Testis (tissue), 3 donors: ENCODE data around the gene BCL11B. TPM values are rescaled to one million over a fixed set of nuclear protein-coding genes. Genes with fewer than 3 reads are reported as not detected.

Source experiments
- DNase-seq: peaks from one replicate; pipeline ENCODE4 v3.0.0-alpha.2; 2019
- H3K27ac ChIP-seq, 2 donors: fragments of 200-600 bp; sonication (generic); one replicate each; pipeline ENCODE4 v1.5.1; 2019
- H3K27me3 ChIP-seq: fragments of 200-600 bp; sonication (generic); one replicate; pipeline ENCODE4 v1.5.1; 2019
- H3K36me3 ChIP-seq: fragments of 200-600 bp; sonication (generic); one replicate; pipeline ENCODE4 v1.5.1; 2017; ENCODE audit warnings: low read depth; ENCODE audit errors: missing control alignments
- H3K4me1 ChIP-seq: fragments of 200-600 bp; sonication (generic); one replicate; pipeline ENCODE4 v1.5.1; 2019
- H3K4me3 ChIP-seq, 2 donors: fragments of 200-600 bp; sonication (generic); one replicate each; pipeline ENCODE4 v1.5.1; 2017 to 2019
- H3K9me3 ChIP-seq: fragments of 200-600 bp; sonication (generic); one replicate; pipeline ENCODE4 v1.5.1; 2017
- CTCF ChIP-seq, 3 experiments: fragments of 450-650 bp in 2 of 3; fragments of 200-600 bp in 1 of 3; sonication (generic) in 1 of 3; IDR thresholded peaks; one replicate each; pipeline ENCODE4 v1.5.1; 2016 to 2019; ENCODE audit warnings: antibody characterized with exemption in 3 of 3, mild to moderate bottlenecking in 2 of 3, moderate library complexity in 1 of 3
- POLR2A ChIP-seq: fragments of 450-650 bp; IDR thresholded peaks from one replicate; pipeline ENCODE4 v1.6.1; 2017; ENCODE audit warnings: antibody characterized with exemption, mild to moderate bottlenecking, moderate library complexity
- WGBS, 2 donors: methylation state at CpG; one replicate each; pipeline ENCODE4 v1.1.5; 2018; 5-methylcytosine and 5-hydroxymethylcytosine counted together
- intact Hi-C: fragments of 100-400 bp; cut with DNase I; formaldehyde crosslinking; loops from one replicate; pipeline ENCODE4 v1.15.1; 2023; ENCODE audit warnings: low total_unique reads
- polyA plus RNA-seq: library from polyadenylated mRNA; stranded (reverse); fragments of 350-450 nt; fragmentation: Illumina TruSeq; extraction: RNeasy Lipid Tissue Mini Kit (QIAGEN cat#74804); gene quantifications from one replicate; pipeline ENCODE4 v1.2.3, GENCODE V29; 2014; ENCODE audit warnings: low read depth, low replicate concordance; ENCODE audit not compliant: insufficient read depth
- total RNA-seq, 2 donors: library from RNA; depleted of rRNA; stranded (reverse); fragments of >200 nt; gene quantifications; one replicate each; pipeline ENCODE4 v1.2.3, GENCODE V29; 2016

BCL11B gene
- total and polyA plus RNA-seq, 3 donors from 2014 or later, result 0.96 to 4.7 (median 4.4) TPM

DNA sequence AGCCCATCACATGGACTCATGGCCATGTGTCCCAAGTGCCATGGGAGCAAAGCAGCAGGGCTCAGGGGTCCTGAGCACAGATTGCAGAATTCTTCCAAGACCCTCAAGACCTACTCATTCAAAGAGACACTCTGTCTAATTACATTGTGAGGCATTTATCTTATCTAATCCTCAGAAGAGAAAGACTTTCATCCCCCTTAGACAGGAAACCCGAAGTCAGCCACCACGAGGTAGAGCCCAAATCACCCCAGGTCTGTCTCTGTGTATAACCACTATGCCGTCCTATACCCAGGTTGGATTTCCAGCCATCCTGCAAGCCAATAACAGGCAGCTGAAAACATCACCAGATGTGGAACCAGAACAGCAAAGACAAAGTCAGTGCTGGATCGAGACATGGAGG lies 8.9 kb upstream of the BCL11B start:
- Histone ChIP-seq H3K4me3 (no peak overlapping the region), H3K27me3 (no peaks in the 10 kb centered on the region), H3K27ac (no peak overlapping the region), H3K9me3 (no peaks in the 10 kb centered on the region), H3K36me3 (no peaks in the 10 kb centered on the region), H3K4me1 (no peaks in the 10 kb centered on the region)
- no peak for TF ChIP-seq POLR2A
- no peak for TF ChIP-seq CTCF (IDR thresholded peaks at IDR 0.05)
- intact Hi-C loops, result no loop called here
- WGBS, 2 donors, result 64 to 69% methylated on average over 4 of the region's 4 CpGs
- DNase-seq, result no peak

- no peaks in the 10 kb centered on the region for H3K9me3 ChIP-seq
- no peaks in the 10 kb centered on the region for H3K4me1 ChIP-seq
- intact Hi-C loops, result no loop called here
- H3K4me3 ChIP-seq, result no peak overlapping the region
- H3K36me3 ChIP-seq, result no peaks in the 10 kb centered on the region
- WGBS, 2 donors, result 79 to 88% methylated on average over 15 to 19 of the region's 19 CpGs
- H3K27me3 ChIP-seq, result no peaks in the 10 kb centered on the region
- TF ChIP-seq POLR2A, result no peak
- TF ChIP-seq CTCF (IDR thresholded peaks at IDR 0.05), result no peak
- no peak for DNase-seq
- H3K27ac ChIP-seq, result no peak overlapping the region
Observed at GRCh38 chr14:99280066-99280731, 8.2 kb upstream of the BCL11B start.

GRCh38 chr14:99278836-99279235 lies 6.8 kb upstream of the BCL11B start:
- intact Hi-C loops, result no loop called here
- Histone ChIP-seq H3K4me3 (no peak overlapping the region), H3K9me3 (no peaks in the 10 kb centered on the region), H3K27ac (no peak overlapping the region), H3K36me3 (no peaks in the 10 kb centered on the region), H3K4me1 (no peaks in the 10 kb centered on the region), H3K27me3 (no peaks in the 10 kb centered on the region)
- TF ChIP-seq POLR2A (no peak), CTCF (IDR thresholded peaks at IDR 0.05) (no peak)
- DNase-seq, result no peak
- WGBS, 2 donors, result 90 to 92% methylated on average over 6 of the region's 6 CpGs

- no peak overlapping the region for H3K27ac ChIP-seq
- intact Hi-C loops, result no loop called here
- TF ChIP-seq CTCF (IDR thresholded peaks at IDR 0.05), result no peak
- no peak for TF ChIP-seq POLR2A
- H3K36me3 ChIP-seq, result no peaks in the 10 kb centered on the region
- no peaks in the 10 kb centered on the region for H3K9me3 ChIP-seq
- no peaks in the 10 kb centered on the region for H3K27me3 ChIP-seq
- 31 to 64% methylated on average over 2 of the region's 2 CpGs for WGBS, 2 donors
- no peak overlapping the region for H3K4me3 ChIP-seq
- peak; percentile 7 for DNase-seq
- peaks cover under 1% of the 10 kb centered on the region for H3K4me1 ChIP-seq
Observed at GRCh38 chr14:99277530-99277929, 5.5 kb upstream of the BCL11B start.

- no peaks in the 10 kb centered on the region for H3K9me3 ChIP-seq
- no peak for TF ChIP-seq POLR2A
- no peak for TF ChIP-seq CTCF (IDR thresholded peaks at IDR 0.05)
- peaks cover 11% of the 10 kb centered on the region for H3K4me1 ChIP-seq
- WGBS, 2 donors, result 70 to 79% methylated on average over 2 of the region's 2 CpGs
- no peak overlapping the region for H3K4me3 ChIP-seq
- intact Hi-C loops, result no loop called here
- no peak for DNase-seq
- H3K36me3 ChIP-seq, result no peaks in the 10 kb centered on the region
- H3K27ac ChIP-seq, result no peak overlapping the region
- H3K27me3 ChIP-seq, result no peaks in the 10 kb centered on the region
Observed at GRCh38 chr14:99276482-99276881, 4.5 kb upstream of the BCL11B start.
